ENCODE data around the gene TRIB2. TPM values are rescaled to one million over a fixed set of nuclear protein-coding genes. Genes with fewer than 3 reads are reported as not detected.

Gene TRIB2
- 36.7 and 48.0 TPM in 2 replicates for total RNA-seq (2014; rRNA removed; shearing (Covaris generic))

GRCh38 chr2:12716282-12717190 lies at the start of gene TRIB2:
Gene TRIB2, plus strand, starts transcription at chr2:12716936. Its CDS starts 1,372 bp downstream, at chr2:12718308.

Small RNAs within 50 kb of the gene (small RNA-seq; reads per million reads assigned to genes)
- gene MIR3125: not detected
